GM21717 (cell line): ENCODE measurements around the gene MBD5.
A peak's percentile ranks its signal among the peaks of the same experiment; 100 is the strongest.
"Not testable (repeated sequence)": the region's sequence is repeated elsewhere in the genome, so short reads cannot be mapped to it uniquely, and the experiment has no call there.

ENCODE experiments used
- ATAC-seq: cut with Tn5 transposase; IDR thresholded peaks from one replicate; pipeline ENCODE4 v1.9.1; 2021; ENCODE audit warnings: mild to moderate bottlenecking, moderate library complexity; ENCODE audit not compliant: unreplicated experiment

MBD5 gene

DNA sequence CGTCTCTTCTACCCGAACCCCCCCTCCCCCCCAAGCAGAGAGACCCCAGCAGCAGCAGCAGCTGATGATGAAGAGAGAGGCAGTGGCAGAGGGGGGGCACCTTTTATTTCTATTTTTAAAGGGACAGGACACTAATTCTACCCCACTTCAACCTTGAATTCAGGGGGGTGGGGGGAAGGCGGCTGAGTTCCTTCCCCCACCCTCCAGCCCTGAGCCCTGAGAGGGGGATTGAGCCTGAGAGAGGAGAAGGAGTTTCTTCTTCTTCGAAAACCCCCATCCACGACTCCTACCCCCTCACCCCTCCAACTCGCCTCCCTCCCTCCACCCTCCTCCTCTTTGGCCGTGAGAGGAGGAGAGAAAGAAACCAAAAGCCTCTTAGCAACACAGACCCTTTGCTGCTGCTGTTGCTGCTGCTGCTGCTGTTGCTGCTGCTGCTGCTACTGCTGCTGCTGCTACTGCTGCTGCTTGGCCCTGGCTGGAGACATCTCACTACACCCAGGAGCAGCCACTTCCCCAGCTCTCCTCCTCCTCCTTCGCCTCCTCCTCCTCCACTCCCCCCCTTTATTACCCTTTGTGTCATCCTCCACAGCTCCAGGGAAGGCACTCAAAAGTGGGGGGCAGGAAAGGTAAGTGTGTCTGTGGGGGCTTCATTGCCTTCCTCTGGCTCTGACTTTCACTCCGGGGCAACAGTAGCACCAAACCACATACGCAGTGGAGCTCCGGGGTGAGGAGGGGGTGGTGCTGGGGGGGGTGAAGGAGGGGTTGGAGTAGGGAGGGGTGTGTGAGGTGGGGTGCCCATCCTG, at the start of gene MBD5:
TSS of gene MBD5 (plus strand) at position 33 of the 803 bp plus-strand sequence.
- peak; percentile 41 for ATAC-seq

DNA sequence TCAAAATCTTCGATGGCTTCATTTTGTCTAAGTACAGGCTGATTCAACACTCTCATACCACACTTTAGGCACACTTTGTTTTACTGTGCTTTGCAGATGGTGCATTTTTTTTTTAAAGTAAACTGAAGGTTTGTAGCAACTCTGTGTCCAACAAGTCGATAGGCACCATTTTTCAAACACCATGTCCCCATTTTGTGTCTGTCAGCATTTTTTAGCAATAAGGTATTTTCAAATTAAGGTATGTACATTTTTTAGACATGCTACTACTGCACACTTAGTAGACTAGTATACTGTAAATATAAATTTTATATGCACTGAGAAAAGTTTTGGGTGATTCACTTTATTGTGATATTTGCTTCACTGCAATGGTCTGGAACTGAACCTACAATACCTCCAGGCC, 44.8 kb upstream of the MBD5 start:
- ATAC-seq, result no peak

GRCh38 chr2:147977679-147978078, 43.2 kb upstream of the MBD5 start:
- no peak for ATAC-seq

DNA sequence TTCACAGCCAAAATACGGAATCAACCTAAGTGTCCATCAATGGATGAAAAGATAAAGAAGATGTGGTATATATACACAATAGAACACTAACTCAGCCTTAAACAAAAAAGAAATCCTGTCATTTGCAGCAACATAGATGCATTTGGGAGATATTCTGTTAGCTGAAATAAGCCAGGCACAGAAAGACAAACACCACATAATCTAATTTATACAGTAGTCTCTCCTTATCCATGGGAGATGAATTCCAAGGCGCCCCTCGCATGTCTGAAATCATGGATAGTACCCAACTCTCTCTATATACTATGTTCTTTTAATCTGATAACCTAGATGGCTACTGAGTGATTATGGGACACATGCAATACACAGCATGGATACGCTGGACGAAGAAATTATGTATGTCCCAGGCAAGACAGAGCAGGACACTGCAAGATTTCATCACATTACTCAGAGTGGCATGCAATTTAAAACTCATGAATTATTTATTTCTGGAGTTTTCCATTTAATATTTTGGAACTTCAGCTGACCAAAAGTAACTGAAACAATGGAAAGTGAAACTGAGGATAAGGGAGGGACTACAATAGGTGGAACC, 39.9 kb upstream of the MBD5 start:
- ATAC-seq, result no peak

DNA sequence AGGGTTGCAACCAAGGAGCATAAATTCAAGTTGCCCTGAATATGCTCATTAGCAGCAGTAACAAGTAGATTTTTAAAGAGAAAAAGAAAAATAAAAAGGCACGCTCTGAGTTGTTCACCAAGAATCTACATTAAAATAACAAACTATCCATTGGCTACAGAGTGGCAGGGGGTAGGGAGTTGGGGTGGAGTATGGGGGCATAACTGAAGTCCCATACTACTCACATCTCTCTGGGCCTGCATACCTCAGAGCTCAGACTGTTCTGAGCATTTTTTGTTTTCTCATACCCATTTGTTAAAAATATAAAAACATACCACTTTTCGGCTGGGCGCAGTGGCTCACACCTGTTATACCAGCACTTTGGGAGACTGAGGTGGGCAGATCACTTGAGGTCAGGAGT, 31.8 kb upstream of the MBD5 start:
- no peak for ATAC-seq

- ATAC-seq, result peak; percentile 87
These were observed 31.0 kb upstream of the MBD5 start for GRCh38 chr2:147989809-147990403.

DNA sequence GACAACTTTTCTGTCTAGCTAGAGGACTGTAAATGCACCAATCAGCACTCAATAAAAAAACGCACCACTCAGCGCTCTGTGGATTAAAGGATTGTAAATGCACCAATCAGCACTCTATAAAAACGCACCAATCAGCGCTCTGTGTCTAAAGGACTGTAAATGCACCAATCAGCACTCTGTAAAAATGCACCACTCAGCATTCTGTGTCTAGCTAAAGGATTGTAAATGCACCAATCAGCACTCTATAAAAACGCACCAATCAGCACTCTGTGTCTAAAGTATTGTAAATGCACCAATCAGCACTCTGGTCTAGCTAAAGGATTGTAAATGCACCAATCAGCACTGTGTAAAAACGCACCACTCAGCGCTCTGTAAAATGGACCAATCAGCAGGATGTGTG, 25.9 kb upstream of the MBD5 start:
- not testable (repeated sequence) for ATAC-seq

DNA sequence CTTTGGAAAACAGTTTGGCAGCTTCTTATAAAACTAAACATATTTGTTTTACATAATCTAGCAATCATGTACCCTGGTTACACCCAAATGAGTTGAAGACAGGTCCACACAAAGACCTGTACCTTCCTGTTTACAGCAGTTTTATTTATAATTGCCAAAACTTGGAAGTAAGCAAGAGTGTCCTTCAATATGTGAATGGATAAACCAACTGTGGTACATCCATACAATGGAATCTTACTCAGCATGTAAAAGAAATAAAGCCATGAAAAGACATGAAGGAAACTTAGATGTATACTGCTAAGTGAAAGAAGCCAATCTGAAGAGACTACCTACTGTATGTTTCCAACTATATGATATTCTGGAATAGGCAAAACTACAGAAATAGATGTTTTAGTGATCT, 24.1 kb upstream of the MBD5 start:
- ATAC-seq, result no peak

GRCh38 chr2:147998203-147998602, 22.7 kb upstream of the MBD5 start:
- ATAC-seq, result no peak

DNA sequence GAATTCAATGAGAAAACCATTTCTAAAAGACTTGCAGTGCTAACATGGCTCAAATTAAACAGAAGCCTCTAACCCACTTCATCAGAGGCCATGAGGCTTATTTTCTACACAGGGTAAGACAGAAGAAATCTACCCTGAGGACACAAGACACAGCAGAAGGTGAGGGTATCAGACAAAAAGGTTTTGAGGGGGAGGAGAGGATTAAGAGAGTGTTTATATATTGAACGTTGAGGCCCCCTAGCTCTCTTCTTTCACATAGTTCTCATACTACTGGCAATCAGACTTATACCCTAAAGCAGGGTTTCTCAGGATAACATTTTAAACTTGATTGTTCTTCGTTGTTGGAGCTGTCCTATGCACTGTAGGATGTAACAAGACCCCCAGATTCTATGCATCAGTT, 21.8 kb upstream of the MBD5 start:
- no peak for ATAC-seq

GRCh38 chr2:148000095-148000494, 20.8 kb upstream of the MBD5 start:
- ATAC-seq, result no peak

- ATAC-seq, result not testable (repeated sequence)
These were observed 18.5 kb upstream of the MBD5 start for GRCh38 chr2:148002420-148002819.

- ATAC-seq, result no peak
These were observed 14.5 kb upstream of the MBD5 start for GRCh38 chr2:148006249-148007007.

DNA sequence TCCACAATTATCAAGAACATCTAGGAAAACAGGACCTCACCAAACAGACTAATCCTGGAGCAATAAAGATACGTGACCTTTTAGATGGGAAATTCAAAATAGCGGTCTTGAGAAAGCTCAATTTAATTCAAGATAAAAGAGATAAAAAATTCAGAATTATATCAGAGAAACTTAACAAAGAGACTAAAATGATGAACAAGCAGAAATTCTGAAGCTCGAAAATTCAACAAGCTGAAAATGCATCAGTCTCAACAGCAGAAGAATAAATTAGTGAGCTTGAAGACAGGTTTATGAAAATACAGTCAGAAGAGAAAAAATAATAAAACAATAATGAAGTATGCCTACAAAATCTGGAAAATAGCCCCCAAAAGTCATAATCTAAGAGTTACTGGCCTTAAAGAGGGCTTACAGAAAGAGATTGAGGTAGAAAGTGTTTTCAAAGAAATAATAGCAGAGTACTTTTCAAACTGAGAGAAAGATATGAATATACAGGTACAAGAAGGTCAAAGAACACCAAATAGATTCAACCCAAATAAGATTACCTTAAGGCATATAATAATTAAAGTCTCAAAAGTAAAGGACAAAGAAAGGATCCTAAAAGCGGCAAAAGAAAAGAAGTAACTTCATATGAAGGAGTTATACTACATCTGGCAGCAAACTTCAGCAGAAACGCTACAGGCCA, 13.5 kb upstream of the MBD5 start:
- ATAC-seq, result no peak

DNA sequence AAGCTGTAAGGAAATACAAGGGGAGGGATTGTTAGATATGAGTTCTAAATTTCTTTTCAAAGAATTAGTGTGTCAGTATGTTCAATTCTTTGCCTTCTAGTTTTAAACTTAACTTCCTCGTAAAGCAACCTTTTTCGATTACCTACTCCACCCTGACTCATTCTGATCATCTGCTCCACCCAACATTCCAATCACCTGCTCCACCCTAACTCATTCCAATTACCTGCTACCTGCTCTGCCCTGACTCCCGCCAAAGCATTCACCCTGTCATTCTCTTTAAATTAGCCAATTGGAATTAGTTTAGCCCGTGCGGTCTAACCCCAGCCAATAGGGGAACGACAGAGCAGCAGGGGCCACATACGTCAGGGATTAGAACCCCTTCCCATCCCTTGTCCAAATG, 12.5 kb upstream of the MBD5 start:
- not testable (repeated sequence) for ATAC-seq

- ATAC-seq, result no peak
These were observed 7.0 kb upstream of the MBD5 start for GRCh38 chr2:148013876-148014275.

DNA sequence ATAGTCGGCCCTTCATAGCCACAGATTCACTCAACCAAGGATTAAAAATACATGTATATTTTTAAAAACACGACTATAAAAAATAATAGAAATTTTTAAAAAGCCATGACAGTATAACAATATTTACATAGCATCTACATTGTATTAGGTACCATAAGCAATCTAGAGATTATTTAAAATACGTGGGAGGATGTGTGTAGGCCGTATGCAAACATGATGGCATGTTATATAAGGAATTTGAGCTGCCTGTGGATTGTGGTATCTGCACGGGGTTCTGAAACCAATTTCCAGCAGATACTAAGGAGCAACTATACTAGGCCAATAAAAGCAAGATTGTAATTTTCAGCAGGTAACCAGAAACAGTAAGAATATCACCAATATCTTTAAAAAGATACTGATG, 6.3 kb upstream of the MBD5 start:
- no peak for ATAC-seq

GRCh38 chr2:148020111-148021058, 506 bp upstream of the MBD5 start, which contains the start of gene ORC4:
Gene ORC4, minus strand, starts transcription at chr2:148020737. Its CDS starts 44,779 bp downstream, at chr2:147975958.
- peak; percentile 78 for ATAC-seq

DNA sequence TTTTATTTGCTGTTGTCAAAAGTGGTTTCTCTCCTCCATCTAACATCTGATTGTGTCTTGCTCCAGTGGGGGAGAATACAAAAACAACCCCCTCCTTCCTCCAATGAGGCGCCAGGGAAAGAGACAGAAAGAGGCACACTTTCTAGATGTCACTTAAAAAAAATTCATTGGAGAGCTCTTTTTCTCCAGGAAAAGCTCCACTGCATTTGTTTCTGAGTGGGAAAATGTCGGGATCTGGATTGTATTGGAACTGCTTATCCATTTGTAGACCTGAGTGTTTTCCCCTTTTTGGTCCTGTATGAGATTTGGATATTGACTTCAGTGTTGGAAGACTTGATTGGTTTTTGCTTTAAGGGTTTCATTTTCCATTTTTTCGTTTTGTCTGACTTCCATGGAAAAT, 995 bp downstream of the MBD5 start:
- no peak for ATAC-seq

GRCh38 chr2:148022351-148022750, 1.5 kb downstream of the MBD5 start:
- ATAC-seq, result no peak
